Psoas muscle (tissue), 8 donors: ENCODE measurements around the gene RTN4RL2. TPM values are rescaled to one million over a fixed set of nuclear protein-coding genes. Genes with fewer than 3 reads are reported as not detected.

Experiments
- ATAC-seq, 4 donors: fragments of 200-7000 bp; cut with Tn5 transposase; one replicate each; pipeline ENCODE4 v1.9.1; 2020; ENCODE audit warnings: moderate library complexity in 3 of 4, mild to moderate bottlenecking in 2 of 4
- DNase-seq, 2 donors: peaks; one replicate each; pipeline ENCODE4 v3.0.0-alpha.2; 2020
- H3K27ac ChIP-seq: fragments of 200-600 bp; one replicate; pipeline ENCODE4 v1.8.0; 2022
- H3K27me3 ChIP-seq, 3 donors: fragments of 200-600 bp in 1 of 3; one replicate each; pipeline versions ENCODE4 v1.6.1 to v1.8.0; 2013 to 2022; ENCODE audit warnings: low read length in 2 of 3, mild to moderate bottlenecking in 2 of 3, moderate library complexity in 1 of 3; ENCODE audit not compliant: insufficient read depth in 3 of 3
- H3K36me3 ChIP-seq, 2 donors: fragments of 200-600 bp in 1 of 2; one replicate each; pipeline versions ENCODE4 v1.6.1 to v1.8.0; 2013 to 2022; ENCODE audit warnings: low read depth in 1 of 2, mild to moderate bottlenecking in 1 of 2, moderate library complexity in 1 of 2; ENCODE audit not compliant: insufficient read depth in 1 of 2
- H3K4me1 ChIP-seq: fragments of 200-600 bp; one replicate; pipeline ENCODE4 v1.8.0; 2022
- H3K4me3 ChIP-seq: fragments of 200-600 bp; one replicate; pipeline ENCODE4 v1.8.0; 2022; ENCODE audit warnings: mild to moderate bottlenecking
- H3K9me3 ChIP-seq: fragments of 200-600 bp; one replicate; pipeline ENCODE4 v1.8.0; 2022
- CTCF ChIP-seq: fragments of 200-600 bp; IDR thresholded peaks from one replicate; pipeline ENCODE4 v1.8.0; 2022; ENCODE audit warnings: antibody characterized with exemption
- WGBS, 3 donors: extraction: QIAGEN DNeasy Blood & Tissue Kit; methylation state at CpG; one replicate each; pipeline versions ENCODE4 v1.1.6 to v1.1.7; 2013; 5-methylcytosine and 5-hydroxymethylcytosine counted together
- intact Hi-C, 2 donors: fragments of 100-400 bp; cut with DNase I; formaldehyde crosslinking; loops; one replicate each; pipeline versions ENCODE4 v1.11.0 to v1.14.2; 2022
- polyA plus RNA-seq, 3 donors: library from polyadenylated mRNA; stranded (reverse); fragments of 200-250 nt; gene quantifications; one replicate each; pipeline ENCODE4 v1.2.3, GENCODE V29; 2013
- total RNA-seq, 4 donors: library from RNA; stranded (reverse); fragmentation: NEBNext Ultra II Directional in 2 of 4; extraction: Animal tissue kit (Norgen Biotek cat#: 25700) in 2 of 4; gene quantifications; one replicate each; pipeline versions ENCODE4 v1.2.1 to v1.2.4, GENCODE V29; 2021 to 2023
- donor health status: healthy with polysubstance abuse.
- donor health status: DM: no; HTN: no; CAD: no; lungs with moderate emphysema.
- donor health status: Bipolar disorder and iron deficiency.
- donor health status: healthy.
- donor health status: DM: yes; HTN: yes; CAD: no.
- donor health status: DM: no; HTN: no; CAD: no.
- donor health status: DM: no; HTN: no; CAD: no.
- donor health status: DM: yes; HTN: yes; CAD: no.

Gene RTN4RL2
- total and polyA plus RNA-seq, 7 donors: 0.44 to 1.1 (median 0.77) TPM

DNA sequence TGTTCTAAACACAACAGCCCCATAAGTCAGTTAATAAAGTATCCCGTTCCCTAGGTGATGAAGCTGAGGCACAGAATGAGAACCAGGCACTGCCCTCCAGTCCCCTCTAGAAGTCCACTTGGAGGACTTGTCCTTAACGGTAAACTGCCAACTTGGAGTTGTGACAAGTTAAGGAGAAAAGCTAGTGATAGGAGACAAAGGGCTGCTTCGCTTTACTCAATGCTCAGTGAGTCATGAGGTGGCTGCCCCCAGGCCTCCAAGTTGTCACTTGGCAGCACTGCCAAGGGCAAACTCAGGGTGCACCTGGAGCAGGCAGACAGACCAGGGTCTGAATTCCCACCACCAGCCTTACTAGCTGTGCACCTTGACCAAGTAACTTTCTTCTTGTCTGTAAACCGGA, 41.6 kb downstream of the RTN4RL2 start:
- ATAC-seq: peak in 3 of 4 donors; percentile 20 to 51 (median 23)
- no peak for TF ChIP-seq CTCF
- H3K4me1 ChIP-seq: peaks cover 26% of the 10 kb centered on the region
- no peak overlapping the region for H3K4me3 ChIP-seq
- no peaks in the 10 kb centered on the region for H3K9me3 ChIP-seq
- DNase-seq: peak in 1 of 2 donors; percentile 67
- H3K27me3 ChIP-seq: no peaks in the 10 kb centered on the region
- peaks cover 0 to 16% of the 10 kb centered on the region in 2 donors for H3K36me3 ChIP-seq
- peak overlapping the region; percentile 79 for H3K27ac ChIP-seq
- 53 to 61% (median 56%) methylated on average over 4 of the region's 4 CpGs for WGBS, 3 donors
- intact Hi-C loops: no loop called here

DNA sequence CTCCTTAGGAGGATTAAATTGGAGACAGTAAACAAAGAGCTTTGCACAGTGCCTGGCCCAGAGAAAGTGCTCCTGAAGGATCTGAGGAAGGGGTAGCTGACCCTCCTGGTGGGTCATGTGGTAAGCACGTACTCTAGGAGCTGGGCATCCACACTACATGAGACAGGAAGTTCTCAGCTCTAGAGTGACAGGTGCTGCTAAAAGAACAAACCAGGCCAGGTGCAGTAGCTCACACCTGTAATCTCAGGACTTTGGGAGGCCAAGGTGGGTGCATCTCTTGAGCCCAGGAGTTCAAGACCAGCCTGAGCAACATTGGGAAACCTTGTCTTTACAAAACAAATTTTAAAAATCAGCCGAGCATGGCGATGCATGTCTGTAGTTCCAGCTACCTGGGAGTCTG, 42.0 kb downstream of the RTN4RL2 start:
- 91 to 96% (median 94%) methylated on average over 3 of the region's 3 CpGs for WGBS, 3 donors
- no peaks in the 10 kb centered on the region for H3K27me3 ChIP-seq
- DNase-seq (no peak), ATAC-seq (no peak)
- TF ChIP-seq CTCF: no peak
- no peaks in the 10 kb centered on the region for H3K9me3 ChIP-seq
- H3K36me3 ChIP-seq: peaks cover 0 to 12% of the 10 kb centered on the region in 2 donors
- peak overlapping the region; percentile 79 for H3K27ac ChIP-seq
- no peak overlapping the region for H3K4me3 ChIP-seq
- H3K4me1 ChIP-seq: peaks cover 26% of the 10 kb centered on the region
- intact Hi-C loops: no loop called here

GRCh38 chr11:57502870-57503269, 42.5 kb downstream of the RTN4RL2 start:
- no peak for DNase-seq
- Histone ChIP-seq H3K9me3 (no peaks in the 10 kb centered on the region), H3K4me3 (no peak overlapping the region), H3K36me3 (peaks cover 0 to 8% of the 10 kb centered on the region in 2 donors), H3K27ac (no peak overlapping the region), H3K27me3 (no peaks in the 10 kb centered on the region), H3K4me1 (peaks cover 26% of the 10 kb centered on the region)
- no peak for ATAC-seq
- no peak for TF ChIP-seq CTCF
- intact Hi-C loops: no loop called here

GRCh38 chr11:57504511-57504910, 44.2 kb downstream of the RTN4RL2 start:
- Histone ChIP-seq H3K4me3 (no peak overlapping the region), H3K36me3 (peaks cover 0 to 8% of the 10 kb centered on the region in 2 donors), H3K4me1 (peaks cover 16% of the 10 kb centered on the region), H3K27me3 (no peaks in the 10 kb centered on the region), H3K9me3 (no peaks in the 10 kb centered on the region), H3K27ac (no peak overlapping the region)
- TF ChIP-seq CTCF: no peak
- WGBS, 3 donors: 72 to 85% (median 76%) methylated on average over 4 of the region's 4 CpGs
- intact Hi-C loops: no loop called here
- no peak for DNase-seq
- no peak for ATAC-seq

DNA sequence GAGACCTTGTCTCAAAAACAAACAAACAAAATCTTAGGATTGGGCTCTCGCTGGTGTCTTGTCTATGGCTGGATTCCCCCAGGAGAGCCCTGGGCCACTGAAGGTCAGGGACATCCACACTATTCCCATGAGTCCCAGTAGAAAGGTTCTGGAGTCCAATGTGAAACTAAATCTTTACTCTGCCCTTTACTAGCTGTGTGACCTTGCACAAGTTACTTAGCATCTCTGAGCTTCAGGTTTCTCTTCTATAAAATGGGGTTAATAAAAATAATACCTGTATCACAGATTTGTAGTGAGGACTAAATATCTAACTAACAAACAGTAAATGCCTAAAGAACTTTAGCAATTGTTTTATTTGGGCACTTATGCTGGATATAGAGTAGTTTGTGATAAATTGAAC, 46.2 kb downstream of the RTN4RL2 start:
- DNase-seq (no peak), ATAC-seq (no peak)
- no peak overlapping the region for H3K4me3 ChIP-seq
- no peak for TF ChIP-seq CTCF
- intact Hi-C loops: no loop called here
- 81 to 100% (median 93%) methylated on average over 1 of the region's 1 CpG for WGBS, 3 donors
- no peaks in the 10 kb centered on the region for H3K4me1 ChIP-seq
- H3K36me3 ChIP-seq: peaks cover 0 to 8% of the 10 kb centered on the region in 2 donors
- H3K27ac ChIP-seq: no peak overlapping the region
- H3K27me3 ChIP-seq: no peaks in the 10 kb centered on the region
- H3K9me3 ChIP-seq: no peaks in the 10 kb centered on the region
